Measurements from ENCODE around the gene DUSP22. TPM values are rescaled to one million over a fixed set of nuclear protein-coding genes. Genes with fewer than 3 reads are reported as not detected.

DUSP22 gene
- total RNA-seq, 4 donors from 2014 or later, result 67.0 to 97.3 (median 78.0) TPM

GRCh38 chr6:303948-304558 lies 11.8 kb downstream of the DUSP22 start:
- TF ChIP-seq POLR2A (IDR thresholded peaks at IDR 0.05) (no peak), EP300 (IDR thresholded peaks at IDR 0.05) (no peak), CTCF (IDR thresholded peaks at IDR 0.05) (no peak), POLR2AphosphoS5 (IDR thresholded peaks at IDR 0.05) (no peak)

GRCh38 chr6:304833-305370 lies 12.6 kb downstream of the DUSP22 start:
- TF ChIP-seq POLR2A (IDR thresholded peaks at IDR 0.05) (no peak), POLR2AphosphoS5 (IDR thresholded peaks at IDR 0.05) (no peak), CTCF (IDR thresholded peaks at IDR 0.05) (no peak), EP300 (IDR thresholded peaks at IDR 0.05) (no peak)

More at GRCh38 chr6:303948-304558, 11.8 kb downstream of the DUSP22 start:
- WGBS, 2 donors (ENCODE audit: low coverage in 1 of 2), result 78 to 85% methylated on average over 2 to 12 of the region's 21 CpGs
- H3K36me3 ChIP-seq, result peaks cover 0 to 18% of the 10 kb centered on the region in 2 donors
- H3K27me3 ChIP-seq, result no peaks in the 10 kb centered on the region
- H3K4me1 ChIP-seq, result peaks cover 0 to 14% (median 3%) of the 10 kb centered on the region in 3 donors
- H3K27ac ChIP-seq, result no peak overlapping the region
- ATAC-seq, result no peak
- no peak overlapping the region for H3K4me3 ChIP-seq
- no peaks in the 10 kb centered on the region for H3K9me3 ChIP-seq

GRCh38 chr6:305371-306206 lies 13.3 kb downstream of the DUSP22 start:
- TF ChIP-seq CTCF (IDR thresholded peaks at IDR 0.05), result no peak
- TF ChIP-seq POLR2AphosphoS5 (IDR thresholded peaks at IDR 0.05), result no peak
- TF ChIP-seq POLR2A (IDR thresholded peaks at IDR 0.05), result no peak
- TF ChIP-seq EP300 (IDR thresholded peaks at IDR 0.05), result no peak
- Histone ChIP-seq H3K27me3 (no peaks in the 10 kb centered on the region), H3K9me3 (no peaks in the 10 kb centered on the region), H3K4me3 (no peak overlapping the region), H3K36me3 (peaks cover 0 to 18% of the 10 kb centered on the region in 2 donors), H3K4me1 (peaks cover 0 to 13% (median 3%) of the 10 kb centered on the region in 3 donors), H3K27ac (no peak overlapping the region)
- no peak for ATAC-seq
- 74 to 76% methylated on average over 5 of the region's 5 CpGs for WGBS, 2 donors (ENCODE audit: low coverage in 1 of 2)

More at GRCh38 chr6:304833-305370, 12.6 kb downstream of the DUSP22 start:
- no peak for ATAC-seq
- peaks cover 0 to 18% of the 10 kb centered on the region in 2 donors for H3K36me3 ChIP-seq
- peaks cover 0 to 13% (median 3%) of the 10 kb centered on the region in 3 donors for H3K4me1 ChIP-seq
- no peak overlapping the region for H3K4me3 ChIP-seq
- H3K27ac ChIP-seq, result no peak overlapping the region
- 78 to 86% methylated on average over 8 of the region's 8 CpGs for WGBS, 2 donors (ENCODE audit: low coverage in 1 of 2)
- no peaks in the 10 kb centered on the region for H3K27me3 ChIP-seq
- H3K9me3 ChIP-seq, result no peaks in the 10 kb centered on the region

GRCh38 chr6:306641-307061 lies 14.4 kb downstream of the DUSP22 start:
- TF ChIP-seq POLR2AphosphoS5 (IDR thresholded peaks at IDR 0.05) (no peak), CTCF (IDR thresholded peaks at IDR 0.05) (no peak), POLR2A (IDR thresholded peaks at IDR 0.05) (no peak), EP300 (IDR thresholded peaks at IDR 0.05) (no peak)
- no peaks in the 10 kb centered on the region for H3K9me3 ChIP-seq
- no peaks in the 10 kb centered on the region for H3K27me3 ChIP-seq
- 58 to 99% methylated on average over 4 to 7 of the region's 8 CpGs for WGBS, 2 donors (ENCODE audit: low coverage in 1 of 2)
- H3K36me3 ChIP-seq, result peaks cover 0 to 18% of the 10 kb centered on the region in 2 donors
- peak overlapping the region in 1 of 4 donors; percentile 4 for H3K27ac ChIP-seq
- H3K4me3 ChIP-seq, result no peak overlapping the region
- ATAC-seq, result peak; percentile 13
- H3K4me1 ChIP-seq, result peaks cover 0 to 13% (median 3%) of the 10 kb centered on the region in 3 donors
